Esophagus muscularis mucosa (tissue), 3 donors: ENCODE results near the gene NAXD.

Experiments
- CTCF ChIP-seq, 3 experiments: fragments of 200-600 bp in 2 of 3; fragments of 450-650 bp in 1 of 3; sonication (generic) in 2 of 3; IDR thresholded peaks; one replicate each; pipeline ENCODE4 v1.5.1; 2017 to 2019; ENCODE audit warnings: antibody characterized with exemption in 3 of 3, mild to moderate bottlenecking in 2 of 3, moderate library complexity in 1 of 3
- POLR2A ChIP-seq: fragments of 450-650 bp; IDR thresholded peaks from one replicate; pipeline ENCODE4 v1.6.1; 2017; ENCODE audit warnings: antibody characterized with exemption, moderate library complexity, mild to moderate bottlenecking, low read depth

GRCh38 chr13:110653271-110653670, 37.9 kb downstream of the NAXD start:
- no peak for TF ChIP-seq CTCF (IDR thresholded peaks at IDR 0.05)
- TF ChIP-seq POLR2A, result no peak
